HG03060 (cell line): Measurements from ENCODE around the gene ATXN1.

Source experiments
- ATAC-seq: cut with Tn5 transposase; IDR thresholded peaks from one replicate; pipeline ENCODE4 v1.9.1; 2021; ENCODE audit warnings: low read depth, moderate number of reproducible peaks; ENCODE audit not compliant: unreplicated experiment

The ATXN1 gene

GRCh38 chr6:16361121-16361520 lies 400.1 kb downstream of the ATXN1 start:
- ATAC-seq = no peak

GRCh38 chr6:16360365-16360764 lies 400.9 kb downstream of the ATXN1 start:
- ATAC-seq = no peak

- ATAC-seq = no peak
These were observed 401.7 kb downstream of the ATXN1 start for GRCh38 chr6:16359563-16359962.

GRCh38 chr6:16358531-16359138 lies 402.6 kb downstream of the ATXN1 start:
- no peak for ATAC-seq

GRCh38 chr6:16355699-16356446 lies 405.4 kb downstream of the ATXN1 start:
- no peak for ATAC-seq

- no peak for ATAC-seq
These were observed 406.0 kb downstream of the ATXN1 start for GRCh38 chr6:16355238-16355637.

GRCh38 chr6:16354692-16355091 lies 406.6 kb downstream of the ATXN1 start:
- no peak for ATAC-seq

- no peak for ATAC-seq
These were observed 408.3 kb downstream of the ATXN1 start for GRCh38 chr6:16352821-16353438.

- ATAC-seq = no peak
These were observed 409.0 kb downstream of the ATXN1 start for GRCh38 chr6:16352258-16352635.

- ATAC-seq = no peak
These were observed 411.7 kb downstream of the ATXN1 start for GRCh38 chr6:16349544-16349943.

- ATAC-seq = no peak
These were observed 414.4 kb downstream of the ATXN1 start for GRCh38 chr6:16346831-16347230.

GRCh38 chr6:16345449-16346330 lies 415.6 kb downstream of the ATXN1 start:
- ATAC-seq = no peak

- no peak for ATAC-seq
These were observed 416.5 kb downstream of the ATXN1 start for GRCh38 chr6:16344756-16345155.

GRCh38 chr6:16343593-16343992 lies 417.7 kb downstream of the ATXN1 start:
- ATAC-seq = no peak

GRCh38 chr6:16339265-16339587 lies 422.0 kb downstream of the ATXN1 start:
- no peak for ATAC-seq

- ATAC-seq = no peak
These were observed 422.5 kb downstream of the ATXN1 start for GRCh38 chr6:16338577-16339264.

- no peak for ATAC-seq
These were observed 423.8 kb downstream of the ATXN1 start for GRCh38 chr6:16337295-16337975.

- no peak for ATAC-seq
These were observed 424.4 kb downstream of the ATXN1 start for GRCh38 chr6:16336911-16337294.

GRCh38 chr6:16336056-16336818 lies 425.0 kb downstream of the ATXN1 start:
- ATAC-seq = no peak
